ENCODE results near the gene DNAH17.

Gene DNAH17

DNA sequence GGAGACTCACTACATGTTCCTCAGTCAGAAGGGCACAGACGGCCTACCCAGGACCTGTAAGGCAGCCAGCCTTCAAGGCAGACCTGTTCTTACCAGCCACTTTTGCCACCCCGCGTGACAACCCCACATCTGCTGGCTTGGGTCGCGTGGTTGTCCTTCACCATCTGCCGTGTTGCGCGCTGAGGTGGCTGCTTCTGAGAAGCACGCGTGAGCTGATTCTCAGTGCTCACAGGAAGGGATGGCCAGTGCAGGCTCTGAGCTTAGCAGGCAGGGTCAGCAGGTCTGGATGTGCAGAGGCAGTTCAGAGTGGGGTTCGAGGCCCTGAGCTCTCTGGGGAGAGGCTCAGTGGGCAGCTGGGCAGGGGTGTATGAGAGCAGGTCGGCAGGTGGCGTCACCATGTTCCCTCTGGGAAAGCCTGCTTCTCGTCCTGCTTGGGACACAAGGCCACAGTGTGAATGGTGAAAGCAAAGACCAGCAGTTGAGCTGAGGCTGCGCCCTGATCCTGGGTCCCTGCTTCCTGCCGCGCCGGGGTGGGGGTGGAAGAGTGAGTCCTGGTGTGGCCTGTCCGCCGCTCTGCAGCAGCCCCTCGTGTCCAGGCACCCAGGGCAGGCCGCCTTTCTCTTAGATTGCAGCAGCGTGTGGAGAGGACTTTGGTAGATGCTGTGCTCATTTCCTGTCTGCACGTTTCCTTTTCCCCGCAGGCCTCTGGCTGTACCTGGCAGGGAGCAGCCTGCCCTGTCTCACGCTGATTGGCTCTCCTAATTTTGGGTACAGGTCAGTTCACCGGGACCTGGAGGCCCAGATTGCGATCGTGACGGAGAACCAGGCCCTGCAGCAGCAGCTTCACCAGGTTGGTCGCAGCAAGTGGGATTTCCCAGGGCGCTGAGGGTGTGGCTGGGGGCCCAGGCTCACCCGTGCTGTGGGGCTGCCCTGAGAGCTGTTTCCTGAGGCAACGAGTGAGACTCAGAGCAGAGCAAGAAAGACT lies 162.7 kb downstream of the DNAH17 start:
- DNase-seq (ENCODE audit: low spot score), result no peak
- in situ Hi-C loops (cut with MboI; ENCODE audit: low sequenced_read_pairs, unreplicated experiment), result no loop called here
- TF ChIP-seq, protein P1, sequence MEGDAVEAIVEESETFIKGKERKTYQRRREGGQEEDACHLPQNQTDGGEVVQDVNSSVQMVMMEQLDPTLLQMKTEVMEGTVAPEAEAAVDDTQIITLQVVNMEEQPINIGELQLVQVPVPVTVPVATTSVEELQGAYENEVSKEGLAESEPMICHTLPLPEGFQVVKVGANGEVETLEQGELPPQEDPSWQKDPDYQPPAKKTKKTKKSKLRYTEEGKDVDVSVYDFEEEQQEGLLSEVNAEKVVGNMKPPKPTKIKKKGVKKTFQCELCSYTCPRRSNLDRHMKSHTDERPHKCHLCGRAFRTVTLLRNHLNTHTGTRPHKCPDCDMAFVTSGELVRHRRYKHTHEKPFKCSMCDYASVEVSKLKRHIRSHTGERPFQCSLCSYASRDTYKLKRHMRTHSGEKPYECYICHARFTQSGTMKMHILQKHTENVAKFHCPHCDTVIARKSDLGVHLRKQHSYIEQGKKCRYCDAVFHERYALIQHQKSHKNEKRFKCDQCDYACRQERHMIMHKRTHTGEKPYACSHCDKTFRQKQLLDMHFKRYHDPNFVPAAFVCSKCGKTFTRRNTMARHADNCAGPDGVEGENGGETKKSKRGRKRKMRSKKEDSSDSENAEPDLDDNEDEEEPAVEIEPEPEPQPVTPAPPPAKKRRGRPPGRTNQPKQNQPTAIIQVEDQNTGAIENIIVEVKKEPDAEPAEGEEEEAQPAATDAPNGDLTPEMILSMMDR (IDR thresholded peaks at IDR 0.05; ENCODE audit: borderline replicate concordance, control extremely low read depth, extremely low read depth, insufficient read depth, missing control alignments), result no peak

DNA sequence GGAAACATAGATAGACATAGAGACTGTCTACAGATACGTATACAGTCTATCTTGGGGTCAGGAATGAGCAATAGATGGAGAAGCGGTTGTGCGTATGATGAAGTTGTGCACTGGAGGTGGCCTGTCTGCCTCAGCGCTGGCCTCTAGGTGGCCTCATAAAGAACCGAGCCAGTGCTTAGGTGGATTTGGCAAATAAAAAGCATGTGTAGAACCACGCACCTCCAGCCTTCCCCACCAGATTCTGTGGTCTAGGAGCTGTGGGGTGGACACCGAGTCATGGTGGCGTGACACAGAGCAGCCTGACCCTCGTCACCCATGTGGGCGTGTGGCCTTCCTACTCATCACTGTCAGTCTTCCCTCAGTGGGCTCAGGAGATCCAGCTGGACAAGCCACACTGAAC lies 164.8 kb downstream of the DNAH17 start:
- in situ Hi-C loops (cut with MboI; ENCODE audit: low sequenced_read_pairs, unreplicated experiment), result no loop called here
- TF ChIP-seq, protein P1 (IDR thresholded peaks at IDR 0.05; ENCODE audit: borderline replicate concordance, control extremely low read depth, extremely low read depth, insufficient read depth, missing control alignments), result peak; percentile 12
- DNase-seq (ENCODE audit: low spot score), result peak; percentile 56

DNA sequence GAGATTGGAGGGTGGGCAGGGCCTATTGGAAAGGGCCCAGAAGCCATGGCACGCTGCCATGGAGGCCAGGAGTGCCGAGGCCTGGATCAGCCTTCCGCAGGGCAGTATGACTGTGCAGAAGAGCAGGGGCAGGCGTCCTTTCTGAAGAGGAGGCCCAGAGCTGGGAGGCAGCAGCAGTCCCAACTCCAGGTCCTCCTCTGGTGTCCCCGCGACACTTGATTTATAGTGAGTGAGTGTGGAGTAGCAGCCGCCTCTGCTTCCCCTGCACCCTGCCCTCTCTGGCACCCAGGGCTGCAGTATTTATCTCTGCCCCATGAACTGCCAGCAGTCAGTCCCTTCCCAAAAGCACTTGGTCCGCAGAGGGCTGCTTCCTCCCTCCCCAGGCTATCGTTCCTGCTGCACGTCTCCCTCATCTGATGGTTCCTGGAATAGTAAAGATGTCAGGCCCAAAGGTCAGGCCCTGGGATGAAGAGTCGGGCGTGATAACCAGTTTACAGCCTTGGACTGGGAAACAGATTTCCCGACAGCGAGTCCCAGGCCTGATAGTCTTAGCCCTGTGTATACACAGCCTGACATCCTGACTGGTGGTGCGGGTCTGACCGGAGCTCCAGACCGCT lies 165.8 kb downstream of the DNAH17 start:
- TF ChIP-seq, protein P1 (IDR thresholded peaks at IDR 0.05; ENCODE audit: borderline replicate concordance, control extremely low read depth, extremely low read depth, insufficient read depth, missing control alignments), result no peak
- no peak for DNase-seq (ENCODE audit: low spot score)
- in situ Hi-C loops (cut with MboI; ENCODE audit: low sequenced_read_pairs, unreplicated experiment), result no loop called here

DNA sequence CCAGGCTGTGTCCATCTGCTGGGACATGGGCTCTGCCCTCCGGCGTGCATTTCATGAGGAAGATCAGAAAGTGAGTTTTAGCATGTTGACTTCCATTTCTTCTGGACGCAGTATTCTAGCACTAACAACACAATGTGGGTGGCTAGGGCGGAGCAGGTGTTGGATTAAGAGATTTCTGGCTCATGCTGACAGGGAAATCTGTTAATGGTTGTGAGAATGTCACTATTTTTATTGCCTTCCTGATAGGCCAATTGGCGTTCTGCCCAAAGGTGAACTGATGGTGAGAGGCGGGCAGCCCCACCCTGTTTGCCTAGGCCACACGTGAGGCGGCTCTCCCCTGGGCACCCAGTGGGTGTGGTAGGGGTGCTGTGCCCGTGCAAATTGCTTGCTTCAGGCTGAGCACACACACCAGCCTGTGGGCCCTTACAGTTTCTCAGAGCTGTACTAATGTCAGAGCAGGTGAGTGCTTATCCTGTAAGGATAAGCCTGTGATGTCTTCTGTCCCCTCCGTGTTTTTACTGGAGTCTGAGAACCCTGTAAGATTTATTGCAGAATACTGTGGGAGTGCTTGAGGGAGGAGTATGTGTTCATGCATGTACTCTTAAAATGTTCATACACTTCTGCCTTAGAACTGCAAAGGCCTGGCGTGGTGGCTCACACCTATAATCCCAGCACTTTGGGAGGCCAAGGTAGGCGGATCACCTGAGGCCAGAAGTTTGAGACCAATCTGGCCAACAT lies 167.8 kb downstream of the DNAH17 start:
- TF ChIP-seq, protein P1 (IDR thresholded peaks at IDR 0.05; ENCODE audit: borderline replicate concordance, control extremely low read depth, extremely low read depth, insufficient read depth, missing control alignments), result no peak
- in situ Hi-C loops (cut with MboI; ENCODE audit: low sequenced_read_pairs, unreplicated experiment), result no loop called here
- DNase-seq (ENCODE audit: low spot score), result no peak

DNA sequence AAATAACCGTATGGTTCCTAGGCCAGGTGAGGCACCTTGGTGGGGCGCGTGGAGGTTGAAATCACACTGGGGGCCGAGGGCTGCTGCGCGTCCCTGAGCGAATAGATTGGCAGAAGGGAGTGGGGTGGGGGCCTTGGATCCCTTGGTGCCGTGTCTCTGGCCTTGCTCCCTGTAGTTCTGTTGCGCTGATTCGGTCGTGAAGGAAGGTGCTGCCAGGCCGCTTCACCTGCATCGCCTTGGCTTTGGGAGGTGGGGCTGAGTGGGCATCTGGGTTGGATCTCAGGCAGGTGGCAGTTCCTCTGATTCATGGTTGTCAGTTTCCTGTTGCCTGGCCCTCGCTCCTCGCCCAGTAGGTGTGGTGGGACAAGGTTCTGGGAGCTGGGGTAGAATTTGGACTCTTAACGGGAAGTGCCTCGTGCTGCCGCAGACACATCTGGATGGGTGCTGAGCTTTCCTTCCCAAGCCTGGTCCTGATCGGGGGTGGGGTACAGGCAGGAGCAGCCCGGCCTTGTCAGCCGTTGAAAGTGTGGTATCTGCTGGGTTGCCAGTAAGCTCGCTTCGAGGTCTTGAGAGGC lies 168.6 kb downstream of the DNAH17 start:
- in situ Hi-C loops (cut with MboI; ENCODE audit: low sequenced_read_pairs, unreplicated experiment), result no loop called here
- TF ChIP-seq, protein P1 (IDR thresholded peaks at IDR 0.05; ENCODE audit: borderline replicate concordance, control extremely low read depth, extremely low read depth, insufficient read depth, missing control alignments), result no peak
- no peak for DNase-seq (ENCODE audit: low spot score)

All from GM13976 (cell line).